ENCODE data around the gene RNF207.

RNF207 gene

DNA sequence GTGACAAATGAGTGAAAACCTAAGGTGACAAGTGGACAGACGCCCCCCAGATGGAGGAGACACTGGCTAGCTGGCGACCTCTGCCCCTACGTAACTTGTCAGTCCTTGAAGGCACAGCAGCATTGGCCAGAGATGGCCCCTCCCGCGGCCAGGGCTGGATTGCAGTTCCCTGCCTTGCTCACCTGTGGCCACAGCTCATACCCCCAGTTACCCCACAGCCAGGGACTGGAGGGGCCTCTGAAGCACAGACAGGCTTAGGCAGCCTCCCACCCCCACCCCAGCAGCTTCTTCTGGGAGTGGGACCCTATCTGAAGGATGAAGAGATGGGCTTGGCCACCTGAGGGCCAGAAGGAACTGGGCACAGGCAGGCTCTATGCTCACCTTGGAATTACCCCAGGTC lies 41.7 kb downstream of the RNF207 start:
- DNase-seq: no peak

DNA sequence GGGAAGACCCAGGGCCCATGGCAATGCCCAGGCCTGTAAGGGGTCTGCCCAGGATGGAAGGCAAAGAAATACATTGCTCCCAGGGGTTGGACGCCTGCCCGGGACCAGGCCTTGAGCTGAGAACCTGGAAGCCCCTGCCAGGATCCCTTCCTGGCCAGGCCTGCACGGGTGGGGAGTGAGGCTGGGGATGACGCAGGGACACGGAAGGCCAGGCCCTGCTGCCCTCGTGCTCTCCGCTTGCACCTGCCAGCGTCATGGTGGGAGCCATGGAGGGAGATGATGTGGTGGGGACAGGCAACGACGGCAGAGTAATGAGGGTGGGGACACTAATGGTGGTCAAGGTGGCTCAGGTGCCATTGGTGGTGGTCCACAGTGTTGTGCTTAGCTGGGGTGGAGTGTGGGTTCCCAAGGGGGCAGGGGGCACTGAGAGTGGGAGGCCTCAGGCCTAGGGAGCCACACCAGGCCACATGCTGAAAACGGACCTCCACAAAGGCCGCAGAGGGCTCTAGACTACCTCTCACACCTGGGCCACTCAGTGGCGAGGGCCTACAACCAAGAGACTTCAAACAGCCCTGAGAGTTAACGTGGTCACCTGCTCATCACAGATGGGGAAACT lies 42.4 kb downstream of the RNF207 start:
- no peak for DNase-seq

DNA sequence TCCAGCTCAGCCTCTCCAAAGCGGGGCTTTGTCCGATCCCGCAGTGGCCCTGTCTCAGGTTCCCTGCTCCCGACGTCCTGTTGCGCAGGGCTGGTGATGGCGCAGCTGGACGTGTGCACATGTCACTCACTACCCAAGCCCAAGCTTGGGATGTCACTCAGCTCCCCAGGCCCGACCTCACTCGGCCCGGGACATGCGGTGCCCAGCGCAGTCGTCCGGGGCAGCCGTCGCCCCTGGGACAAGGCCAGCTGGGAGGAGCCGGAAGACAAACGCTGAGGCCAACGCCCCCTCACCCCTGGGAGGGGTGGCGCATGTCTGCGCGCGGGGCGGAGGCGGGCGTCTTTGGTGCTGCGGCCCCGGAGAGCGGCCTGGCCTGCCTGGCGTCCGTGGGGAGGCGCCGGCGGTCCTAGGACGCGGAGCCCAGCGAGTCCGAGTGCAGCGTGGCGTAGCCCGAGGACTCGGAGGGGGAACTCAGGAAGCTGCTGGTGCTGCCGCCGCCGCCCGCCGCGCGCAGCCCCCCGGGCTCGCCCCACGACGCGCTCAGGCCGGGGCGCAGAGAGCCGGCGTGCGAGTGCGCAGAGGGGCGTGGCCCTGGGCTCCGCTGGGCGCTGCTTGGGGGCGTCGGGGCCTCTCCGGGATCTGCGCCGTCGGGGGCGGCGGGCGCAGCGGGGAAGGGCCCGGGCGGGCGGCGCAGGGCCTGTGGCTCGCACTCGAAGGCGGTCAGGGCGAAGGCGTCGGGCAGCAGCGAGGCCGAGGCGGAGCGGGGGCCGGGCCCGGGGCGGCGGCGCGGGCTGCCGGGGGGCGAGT lies 43.2 kb downstream of the RNF207 start:
- DNase-seq: no peak

DNA sequence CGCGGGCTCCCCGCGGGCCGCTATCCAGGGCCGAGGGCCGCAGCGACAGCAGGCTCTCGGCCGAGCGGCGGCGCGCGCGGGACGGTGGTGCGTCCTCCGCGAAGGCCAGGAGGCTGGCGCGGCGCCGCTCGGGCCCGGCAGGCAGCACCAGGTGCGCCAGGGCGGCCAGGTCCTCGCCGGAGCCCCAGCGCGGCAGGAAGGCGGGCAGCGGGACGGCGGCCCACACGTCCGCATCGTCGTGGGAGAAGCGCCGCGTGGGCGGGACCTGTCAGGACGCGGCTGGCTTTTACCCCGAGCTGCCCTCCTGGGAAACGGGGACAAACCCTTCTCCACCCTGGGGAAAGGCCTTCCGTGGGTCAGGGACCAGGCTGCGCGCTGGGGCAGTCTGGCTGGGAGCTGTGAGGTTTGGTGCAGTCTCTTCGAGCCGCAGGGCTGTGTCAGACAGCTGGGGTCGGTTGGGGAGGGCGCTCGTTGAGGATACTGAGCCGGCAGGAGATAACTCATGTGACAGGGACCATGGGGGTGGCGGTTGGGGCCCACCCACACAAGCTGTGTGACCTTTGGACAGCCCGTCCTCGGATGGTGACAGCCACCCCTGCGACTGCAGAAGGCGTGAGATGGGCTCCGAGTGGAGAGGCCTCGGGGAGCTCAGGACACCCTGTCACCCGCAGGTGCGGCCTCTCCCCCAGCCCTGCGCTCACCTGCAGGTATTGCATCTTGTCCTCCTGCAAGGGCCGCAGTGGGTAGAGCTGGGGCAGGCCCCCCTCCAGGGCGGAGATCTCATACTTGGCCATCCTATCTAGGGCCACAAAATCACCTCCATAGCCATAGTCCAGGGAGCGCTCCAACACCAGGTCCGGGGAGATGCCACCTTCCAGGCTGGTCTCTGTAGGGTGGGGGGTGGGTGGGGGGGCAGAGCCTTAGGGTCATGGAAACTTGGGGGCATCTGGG lies 44.1 kb downstream of the RNF207 start:
- no peak for DNase-seq

DNA sequence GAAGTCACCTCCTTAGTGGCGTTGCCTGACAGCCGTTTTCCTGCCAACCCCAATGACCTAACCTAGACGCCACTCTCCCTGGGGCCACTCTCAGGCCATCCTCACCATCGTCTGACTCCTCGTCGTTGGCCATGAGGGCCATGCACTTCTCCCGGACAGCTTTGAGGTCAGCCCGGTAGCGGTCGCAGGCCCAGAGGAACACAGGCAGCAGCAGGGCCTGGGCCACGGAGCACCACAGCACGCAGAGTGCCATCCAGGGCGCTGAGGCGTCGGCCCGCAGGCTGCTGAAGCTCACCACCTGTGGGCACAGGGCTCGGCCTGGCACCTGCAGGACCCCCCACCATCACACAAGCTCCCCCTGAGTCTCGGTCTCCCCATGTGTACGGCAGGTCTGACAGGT lies 45.3 kb downstream of the RNF207 start:
- DNase-seq: no peak

DNA sequence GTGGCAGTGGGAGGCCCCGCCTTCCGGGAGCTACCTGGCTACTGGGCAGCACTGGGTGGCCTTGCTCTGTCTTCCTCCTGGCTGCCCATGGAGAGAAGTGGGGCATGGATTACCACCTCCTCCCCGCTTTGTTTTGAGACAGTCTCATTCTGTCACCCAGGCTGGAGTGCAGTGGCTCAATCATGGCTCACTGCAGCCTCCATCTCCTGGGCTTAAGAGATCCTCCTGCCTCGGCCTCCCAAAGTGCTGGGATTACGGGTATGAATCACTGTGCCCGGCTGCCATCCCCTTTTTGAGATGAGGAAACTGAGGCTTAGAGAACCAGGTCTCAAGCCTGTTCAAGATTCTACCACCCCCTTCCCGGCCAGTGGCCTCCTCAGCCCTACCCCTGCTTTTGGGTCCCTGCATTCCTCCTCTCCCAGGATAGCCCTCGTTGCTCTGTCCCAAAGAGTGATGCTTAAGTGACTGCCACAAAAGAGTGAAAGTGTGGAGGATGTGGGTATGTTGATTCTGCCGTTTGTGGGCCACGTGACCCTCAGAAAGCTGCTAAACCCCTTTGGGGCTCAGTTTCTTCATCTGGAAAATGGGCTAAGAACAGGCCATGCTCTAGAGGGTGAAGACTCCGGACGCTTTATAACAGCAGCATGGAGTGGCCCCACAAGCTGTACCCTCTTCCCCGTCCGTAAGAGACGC lies 45.9 kb downstream of the RNF207 start:
- DNase-seq: no peak

DNA sequence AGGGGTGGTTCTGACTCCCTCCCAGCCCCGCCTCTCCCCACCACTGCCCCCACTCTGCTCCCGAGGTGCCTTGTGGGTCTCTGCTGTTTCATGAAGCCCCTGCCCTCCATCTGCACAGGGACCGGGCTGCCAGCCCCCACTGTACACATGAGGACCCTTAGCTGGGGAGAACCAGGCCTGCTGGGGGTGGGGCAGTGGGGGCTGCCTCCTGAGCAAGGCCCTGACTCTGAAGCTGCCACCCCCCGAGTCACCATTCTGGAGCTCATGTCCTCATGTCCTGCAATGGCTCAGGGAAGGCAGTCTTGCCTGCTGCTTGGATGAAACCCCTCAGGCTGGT lies 46.4 kb downstream of the RNF207 start:
- DNase-seq: no peak

DNA sequence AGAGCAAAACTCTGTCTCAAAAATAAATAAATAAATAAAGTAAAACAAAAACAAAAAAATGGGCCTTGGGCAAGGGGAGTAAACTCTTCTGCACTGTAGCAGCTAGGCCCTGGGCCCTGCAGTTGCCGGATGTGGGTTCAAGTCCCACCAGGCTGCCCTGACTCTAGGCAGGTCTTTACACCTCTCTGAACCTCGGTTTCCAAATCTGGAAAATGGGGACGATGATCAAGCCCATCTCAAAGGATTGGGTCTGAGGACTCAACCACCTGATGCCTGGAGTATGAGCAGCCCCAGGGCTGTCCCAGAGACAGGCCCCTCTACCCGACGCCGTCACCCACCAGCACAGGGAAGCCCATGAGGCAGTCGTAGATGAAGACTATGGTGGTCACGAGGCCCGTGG lies 47.5 kb downstream of the RNF207 start:
- DNase-seq: no peak

DNA sequence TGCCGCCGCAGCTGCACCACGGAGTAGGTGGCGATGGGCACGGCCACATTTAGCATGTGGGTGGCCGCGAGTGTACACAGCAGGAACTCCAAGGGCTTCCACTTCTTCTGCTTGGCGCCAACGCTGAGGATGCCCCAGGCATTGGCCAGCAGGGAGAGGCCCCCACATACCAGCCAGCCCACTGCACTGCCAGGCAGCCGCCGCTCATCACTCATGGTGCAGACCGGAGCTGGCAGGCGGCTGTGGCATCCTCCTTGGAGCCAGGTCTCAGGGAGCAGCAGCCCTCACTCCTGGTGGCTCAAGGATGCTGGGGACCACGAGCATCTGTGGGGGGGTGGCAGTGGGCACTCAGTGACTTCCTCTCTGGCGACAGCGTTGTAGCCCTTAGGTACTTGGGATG lies 48.8 kb downstream of the RNF207 start:
- DNase-seq: no peak

DNA sequence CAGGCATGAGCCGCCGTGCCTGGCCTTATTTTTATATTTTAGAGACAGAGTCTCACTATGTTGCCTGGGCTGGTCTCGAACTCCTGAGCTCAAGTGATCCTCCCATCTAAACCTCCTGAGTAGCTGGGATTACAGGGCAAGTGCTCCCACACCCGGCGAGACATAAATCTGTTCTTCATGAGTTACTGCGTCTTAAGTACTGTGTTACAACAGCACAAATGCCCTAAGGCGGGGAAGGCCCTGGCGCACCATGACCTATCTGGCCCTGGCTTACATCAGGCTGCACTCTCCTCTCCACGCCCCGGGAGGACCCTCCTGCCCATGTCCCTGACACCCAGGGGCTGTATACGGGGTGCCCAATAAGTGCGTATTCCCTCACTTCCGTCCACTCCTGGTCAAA lies 50.7 kb downstream of the RNF207 start:
- no peak for DNase-seq

DNA sequence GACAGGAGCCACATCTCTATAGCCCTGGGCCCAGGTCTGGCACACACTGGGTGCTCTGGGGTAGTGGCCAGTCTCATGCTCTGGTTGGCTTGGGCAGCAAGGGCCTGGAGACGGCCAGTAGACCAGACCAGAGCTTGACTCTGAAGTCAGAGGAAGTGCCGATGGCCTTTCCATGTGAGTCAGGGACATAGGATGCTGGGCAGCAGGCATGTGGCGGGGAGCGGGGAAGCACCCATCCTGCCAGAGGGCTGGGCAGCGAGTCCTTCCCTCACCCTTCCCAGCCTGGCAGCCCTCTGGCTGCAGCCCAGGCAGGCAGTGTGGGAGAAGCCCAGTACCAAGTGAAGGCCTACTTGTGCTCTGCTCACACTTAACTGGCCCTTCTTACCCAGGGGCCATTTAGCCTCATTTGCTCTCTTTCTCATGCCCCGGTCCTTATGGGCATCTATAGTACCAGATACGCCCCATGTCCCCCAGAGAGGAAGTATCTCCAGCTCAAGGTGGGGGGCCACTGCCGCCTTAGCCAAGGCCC lies 51.7 kb downstream of the RNF207 start:
- no peak for DNase-seq

DNA sequence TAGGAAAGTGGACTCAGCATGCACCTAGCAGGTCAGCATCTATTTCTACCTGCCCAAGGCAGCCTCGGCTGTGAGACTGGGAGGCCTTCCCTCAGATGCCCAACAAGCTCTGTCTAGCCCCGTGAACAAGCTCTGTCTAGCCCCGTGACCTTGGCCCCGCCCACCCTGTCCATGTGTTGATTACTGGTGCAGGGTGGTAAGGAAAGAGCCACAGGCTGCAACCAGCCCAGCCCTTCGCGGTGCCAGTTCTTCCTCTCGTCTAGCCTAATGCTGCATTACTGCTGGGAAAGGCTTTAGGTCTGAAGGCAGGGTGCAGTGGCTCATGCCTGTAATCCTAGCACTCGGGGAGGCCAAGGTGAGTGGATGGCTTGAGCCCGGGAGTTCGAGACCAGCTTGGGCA lies 52.8 kb downstream of the RNF207 start:
- DNase-seq: no peak

DNA sequence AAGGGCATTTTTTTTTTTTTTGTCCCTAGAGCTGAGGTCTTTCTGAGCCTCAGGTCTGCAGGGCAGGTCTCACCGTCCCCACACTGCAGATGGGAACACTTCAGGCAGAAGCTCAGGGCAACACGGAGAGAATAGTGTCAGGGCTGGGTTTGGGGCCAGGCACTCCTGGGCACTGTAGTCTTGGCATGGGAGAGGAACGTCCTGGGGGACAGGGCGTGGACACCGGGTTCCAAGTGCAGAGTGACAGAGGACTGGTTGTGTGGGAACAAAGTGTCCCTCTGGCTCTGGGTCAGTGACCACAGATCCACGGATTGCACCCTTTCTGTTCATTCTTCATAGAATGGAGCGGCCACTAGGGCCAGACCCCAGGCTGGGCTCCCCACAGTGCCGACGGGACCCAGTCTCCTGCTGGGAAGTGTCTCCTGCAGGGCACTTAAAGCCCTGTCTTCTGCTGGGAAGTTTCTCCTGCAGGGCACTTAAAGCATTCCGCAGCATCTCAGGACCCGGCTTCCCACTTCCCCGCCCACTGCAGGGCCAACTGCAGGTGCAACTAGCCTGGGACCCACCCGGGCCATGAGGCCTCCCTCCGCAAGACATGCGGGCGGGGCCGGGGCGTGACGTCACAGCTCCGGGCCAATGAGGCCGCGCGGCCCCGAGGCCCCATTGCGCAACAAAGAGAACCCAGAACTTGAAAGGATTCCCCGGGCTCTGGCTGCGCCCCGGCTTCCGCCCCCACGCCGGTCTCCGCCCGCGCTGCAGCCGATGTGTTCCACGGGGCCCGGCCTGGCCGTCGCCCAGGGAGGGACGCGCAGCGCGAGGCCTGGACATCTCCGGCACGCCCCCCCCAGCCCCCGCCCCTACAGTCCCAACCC lies 53.8 kb downstream of the RNF207 start:
- peak in 37 of 51 donors; percentile 6 to 61 (median 32) for DNase-seq

DNA sequence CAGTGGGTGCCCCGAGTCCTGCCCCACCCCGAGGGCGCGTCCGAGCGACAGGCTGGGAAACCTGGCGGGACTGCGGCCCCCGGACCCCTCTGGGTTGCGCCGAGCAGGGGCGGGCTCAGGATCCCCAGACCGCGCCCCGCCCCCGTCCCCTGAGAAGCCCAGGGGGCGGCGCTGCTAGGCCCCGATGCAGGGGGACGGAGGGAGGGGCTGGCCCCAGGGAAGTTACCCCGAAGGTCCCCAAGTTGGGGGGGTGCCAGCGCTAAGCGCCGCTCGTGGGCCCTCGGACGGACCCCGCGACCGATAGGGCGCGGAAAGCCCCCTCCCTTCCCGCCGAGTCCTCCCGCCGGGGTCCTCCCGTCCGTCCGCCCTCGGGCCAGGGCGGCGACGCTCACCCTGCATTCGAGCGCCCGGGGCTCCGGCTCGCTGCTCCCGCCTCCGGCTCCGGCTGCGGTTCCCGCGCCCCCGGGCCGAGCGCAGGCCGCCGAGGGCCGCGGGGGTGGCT lies 54.6 kb downstream of the RNF207 start:
- no peak for DNase-seq

DNA sequence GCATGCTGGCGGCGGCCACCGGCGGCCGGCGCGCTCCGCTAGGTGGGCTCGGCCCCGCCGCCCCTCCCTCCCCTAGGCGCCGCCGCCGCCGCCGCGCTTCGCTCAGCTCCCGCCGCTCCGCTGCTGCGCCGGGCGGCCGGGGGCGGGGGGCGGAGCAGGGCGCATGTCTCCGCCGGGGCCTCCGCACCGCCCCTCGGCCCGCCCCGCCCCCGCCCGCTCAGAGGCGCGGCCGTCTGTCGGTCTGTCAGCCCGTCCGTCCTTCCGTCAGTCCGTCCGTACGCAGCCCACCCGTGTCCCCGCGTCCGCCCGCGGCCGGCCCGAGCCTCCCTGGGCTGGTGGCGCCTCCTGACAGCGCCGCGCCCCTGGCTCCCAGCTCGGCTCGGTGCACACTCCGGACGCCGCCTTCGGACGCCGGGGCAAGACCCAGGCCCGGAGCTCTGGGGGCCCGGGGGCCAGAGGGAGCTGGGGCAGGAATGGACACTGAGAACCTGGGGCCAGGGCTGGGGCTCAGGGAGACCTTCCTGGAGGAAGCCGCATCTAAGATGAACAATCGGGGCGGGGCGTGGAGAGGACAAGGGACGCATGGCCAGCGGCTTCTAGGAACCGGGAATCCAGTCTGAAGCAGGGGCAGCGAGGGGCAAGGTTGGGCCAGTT lies 55.2 kb downstream of the RNF207 start, which contains the start of gene GPR153:
GPR153 (minus strand) TSS at position 138 of the 654 bp plus-strand sequence. CDS start 6,193 bp downstream, outside the sequence.
- peak in 4 of 51 donors; percentile 11 to 32 (median 18) for DNase-seq

DNA sequence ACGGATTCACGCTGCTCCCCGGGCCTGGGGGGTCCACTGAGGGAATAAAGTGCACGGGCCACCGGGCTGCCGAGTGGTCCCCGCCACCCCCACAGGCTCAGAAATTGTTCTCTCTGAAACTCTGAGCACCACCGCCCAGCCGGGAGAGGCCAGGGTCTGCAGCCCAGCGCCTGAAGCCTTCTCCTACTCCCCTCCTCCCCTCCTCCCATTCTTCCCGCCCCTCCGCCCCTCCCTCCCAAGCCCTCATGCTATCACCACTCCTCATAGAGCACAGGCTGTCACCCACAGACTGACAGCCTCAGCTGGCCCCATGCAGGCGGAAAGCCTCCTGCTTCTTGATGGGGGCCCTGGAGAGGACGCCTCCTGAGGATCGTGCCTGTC lies 55.7 kb downstream of the RNF207 start:
- DNase-seq: no peak

DNA sequence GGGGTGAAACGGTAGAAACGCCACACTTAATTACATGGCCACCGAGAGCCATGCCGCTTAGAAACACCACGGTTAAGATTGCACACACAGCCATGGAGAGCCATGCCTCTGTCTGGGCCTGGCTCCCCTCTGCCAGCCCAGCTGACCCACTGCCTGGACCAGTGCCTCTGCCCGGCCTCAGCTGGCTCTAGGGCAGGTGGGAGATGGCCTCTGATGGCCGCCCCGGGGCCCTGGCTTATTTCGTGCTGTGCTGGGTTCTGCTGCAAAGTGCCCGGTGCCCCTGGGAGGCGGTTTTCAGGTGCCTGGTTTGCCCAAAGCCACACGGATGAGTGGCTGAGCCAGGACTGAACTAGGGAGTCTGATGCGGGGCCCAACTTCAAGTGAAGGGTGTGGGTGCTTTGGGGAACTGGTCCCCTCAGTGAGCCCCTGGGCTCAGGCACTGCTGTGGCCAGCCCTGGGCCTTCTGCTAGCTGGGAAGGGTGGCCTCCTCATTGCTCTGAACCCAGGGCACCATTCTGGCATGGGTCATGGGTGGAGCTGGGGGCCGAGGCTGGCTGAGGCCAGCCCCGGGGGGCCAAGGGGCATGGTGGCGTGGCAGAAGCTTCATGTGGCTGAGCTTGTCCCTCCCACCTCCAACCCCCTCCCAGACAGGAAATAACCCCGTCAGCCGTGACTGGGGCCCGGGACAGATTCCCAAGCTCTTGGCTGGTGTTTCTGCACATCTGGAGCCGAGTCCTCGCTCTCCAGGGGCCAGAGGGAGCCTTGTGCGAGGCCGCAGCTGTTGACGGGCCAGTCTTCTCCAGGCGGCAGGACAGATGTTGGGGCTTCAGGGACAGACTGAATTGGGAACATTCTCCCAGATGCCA lies 56.9 kb downstream of the RNF207 start:
- DNase-seq: peak in 1 of 51 donors; percentile 20

DNA sequence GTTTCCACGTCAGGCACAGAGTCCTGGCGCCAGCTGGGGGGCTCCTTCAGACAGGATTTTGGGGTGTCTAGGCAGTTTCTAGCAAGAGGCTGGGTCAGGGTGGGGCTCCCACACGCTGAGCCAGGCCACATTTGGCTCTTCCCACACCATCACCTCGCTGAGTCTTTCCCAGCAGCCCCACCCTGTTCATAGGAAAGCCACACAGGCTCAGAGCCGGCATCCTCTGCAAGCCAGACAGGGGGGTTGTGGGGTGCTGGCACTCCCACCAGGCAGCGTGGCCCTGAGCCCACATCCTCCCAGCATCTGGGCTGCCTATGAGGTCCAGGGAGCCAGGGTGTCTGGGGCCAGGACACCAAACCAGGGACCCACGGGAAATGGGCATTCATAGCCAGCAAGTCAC lies 57.8 kb downstream of the RNF207 start:
- DNase-seq: no peak

All from hypothalamus (tissue), 51 donors.